ENCODE measurements around the gene CREG2.

Gene CREG2

GRCh38 chr2:101305492-101306078 is 81.7 kb downstream of the CREG2 start:
- DNase-seq, result peak; percentile 35

- DNase-seq, result no peak
These were observed 82.3 kb downstream of the CREG2 start for GRCh38 chr2:101305035-101305434.

GRCh38 chr2:101303688-101304087 is 83.6 kb downstream of the CREG2 start:
- DNase-seq, result no peak

GRCh38 chr2:101302016-101302415 is 85.3 kb downstream of the CREG2 start:
- DNase-seq, result no peak

GRCh38 chr2:101300836-101301235 is 86.5 kb downstream of the CREG2 start:
- DNase-seq, result no peak

- DNase-seq, result no peak
These were observed 87.1 kb downstream of the CREG2 start for GRCh38 chr2:101300164-101300563.

GRCh38 chr2:101299604-101300003 is 87.7 kb downstream of the CREG2 start:
- DNase-seq, result no peak

GRCh38 chr2:101297383-101297782 is 89.9 kb downstream of the CREG2 start:
- no peak for DNase-seq

- DNase-seq, result no peak
These were observed 90.9 kb downstream of the CREG2 start for GRCh38 chr2:101296371-101296770.

GRCh38 chr2:101295895-101296294 is 91.4 kb downstream of the CREG2 start:
- no peak for DNase-seq
